Stimulated activated naive CD8-positive, alpha-beta T cell treated with anti-CD3 and anti-CD28 coated beads, Interleukin-15, amount 100 ng/mL, for 72 hours (primary cell): ENCODE results near the gene KANK2.
A peak's percentile ranks its signal among the peaks of the same experiment; 100 is the strongest.

Experiments
- ATAC-seq: fragments of 150-1000 bp; cut with Tn5 transposase; 2 replicates; pipeline ENCODE4 v1.10.0; 2021; ENCODE audit warnings: mild to moderate bottlenecking, moderate library complexity
- DNase-seq, 2 donors: peaks; one replicate each; pipeline ENCODE4 v3.0.0; 2021 to 2022
- H3K27ac Mint-ChIP-seq, 2 donors: one replicate each; pipeline ENCODE4 v1.8.0; 2022; ENCODE audit warnings: mild to moderate bottlenecking in 2 of 2, mixed read lengths in 2 of 2, moderate library complexity in 2 of 2
- H3K27me3 Mint-ChIP-seq: one replicate; pipeline ENCODE4 v1.8.0; 2022; ENCODE audit warnings: mixed read lengths
- H3K4me1 Mint-ChIP-seq: one replicate; pipeline ENCODE4 v1.8.0; 2022; ENCODE audit warnings: mild to moderate bottlenecking, mixed read lengths
- H3K4me3 Mint-ChIP-seq, 2 donors: one replicate each; pipeline ENCODE4 v1.8.0; 2022; ENCODE audit warnings: mild to moderate bottlenecking in 2 of 2, mixed read lengths in 2 of 2, moderate library complexity in 1 of 2
- H3K9me3 Mint-ChIP-seq, 2 donors: one replicate each; pipeline ENCODE4 v1.8.0; 2022; ENCODE audit warnings: mixed read lengths in 2 of 2

KANK2 gene

GRCh38 chr19:11197291-11198174, at the start of gene KANK2:
KANK2 (minus strand) TSS chr19:11197545; CDS start chr19:11194511, 3,034 bp downstream.
- Mint-ChIP-seq H3K9me3 (no peaks in the 10 kb centered on the region), H3K27ac (no peak within 1 kb of the TSS), H3K4me3 (peak within 1 kb of the TSS; percentile 73 to 79), H3K27me3 (peaks cover 24% of the 10 kb centered on the region), H3K4me1 (peaks cover 23% of the 10 kb centered on the region)
- ATAC-seq (peak; percentile 88), DNase-seq (peak; percentile 73 to 84)

GRCh38 chr19:11246941-11247340, 49.6 kb upstream of the KANK2 start:
- H3K27me3 Mint-ChIP-seq: peaks cover 42% of the 10 kb centered on the region
- H3K4me3 Mint-ChIP-seq: no peak overlapping the region
- peaks cover 11% of the 10 kb centered on the region for H3K4me1 Mint-ChIP-seq
- DNase-seq: no peak
- no peak for ATAC-seq
- H3K27ac Mint-ChIP-seq: no peak overlapping the region
- no peaks in the 10 kb centered on the region for H3K9me3 Mint-ChIP-seq

- Mint-ChIP-seq H3K4me3 (no peak overlapping the region), H3K27me3 (peaks cover 53% of the 10 kb centered on the region), H3K27ac (no peak overlapping the region), H3K9me3 (no peaks in the 10 kb centered on the region), H3K4me1 (peaks cover 11% of the 10 kb centered on the region)
- DNase-seq (no peak), ATAC-seq (no peak)
Measured at GRCh38 chr19:11244846-11245589, 47.7 kb upstream of the KANK2 start.

- H3K4me3 Mint-ChIP-seq: peak overlapping the region in 1 of 2 donors; percentile 63
Measured at GRCh38 chr19:11243798-11244169, 46.4 kb upstream of the KANK2 start.

GRCh38 chr19:11242864-11243797, 45.8 kb upstream of the KANK2 start:
- peaks cover 53% of the 10 kb centered on the region for H3K27me3 Mint-ChIP-seq
- ATAC-seq: peak; percentile 88
- H3K27ac Mint-ChIP-seq: no peak overlapping the region
- peak; percentile 74 to 85 for DNase-seq
- peak overlapping the region in 1 of 2 donors; percentile 63 for H3K4me3 Mint-ChIP-seq
- H3K9me3 Mint-ChIP-seq: peaks cover 0 to 10% of the 10 kb centered on the region in 2 donors
- peaks cover 11% of the 10 kb centered on the region for H3K4me1 Mint-ChIP-seq

More at GRCh38 chr19:11243798-11244169, 46.4 kb upstream of the KANK2 start:
- Mint-ChIP-seq H3K27me3 (peaks cover 53% of the 10 kb centered on the region), H3K9me3 (peaks cover 0 to 3% of the 10 kb centered on the region in 2 donors), H3K27ac (no peak overlapping the region), H3K4me1 (peaks cover 11% of the 10 kb centered on the region)
- DNase-seq (no peak), ATAC-seq (no peak)

- Mint-ChIP-seq H3K27ac (no peak overlapping the region), H3K9me3 (peaks cover 0 to 14% of the 10 kb centered on the region in 2 donors), H3K4me3 (no peak overlapping the region), H3K4me1 (peaks cover 11% of the 10 kb centered on the region), H3K27me3 (peaks cover 52% of the 10 kb centered on the region)
- DNase-seq (no peak), ATAC-seq (no peak)
Measured at GRCh38 chr19:11242025-11242424, 44.7 kb upstream of the KANK2 start.

GRCh38 chr19:11240008-11240444, 42.7 kb upstream of the KANK2 start:
- Mint-ChIP-seq H3K4me3 (no peak overlapping the region), H3K27me3 (peaks cover 34% of the 10 kb centered on the region), H3K4me1 (peaks cover 11% of the 10 kb centered on the region), H3K9me3 (peaks cover 0 to 14% of the 10 kb centered on the region in 2 donors), H3K27ac (no peak overlapping the region)
- DNase-seq (no peak), ATAC-seq (no peak)

GRCh38 chr19:11239377-11240000, 42.1 kb upstream of the KANK2 start, which contains the start of gene ANGPTL8:
ANGPTL8 (plus strand) TSS chr19:11239619; CDS start chr19:11239638, 19 bp downstream.
- peaks cover 0 to 14% of the 10 kb centered on the region in 2 donors for H3K9me3 Mint-ChIP-seq
- ATAC-seq (no peak), DNase-seq (no peak)
- no peak within 1 kb of the TSS for H3K4me3 Mint-ChIP-seq
- H3K27me3 Mint-ChIP-seq: peaks cover 33% of the 10 kb centered on the region
- peaks cover 11% of the 10 kb centered on the region for H3K4me1 Mint-ChIP-seq
- H3K27ac Mint-ChIP-seq: no peak within 1 kb of the TSS

GRCh38 chr19:11238781-11239376, 41.5 kb upstream of the KANK2 start:
- Mint-ChIP-seq H3K4me1 (peaks cover 10% of the 10 kb centered on the region), H3K27ac (no peak overlapping the region), H3K27me3 (peaks cover 30% of the 10 kb centered on the region), H3K9me3 (peaks cover 0 to 14% of the 10 kb centered on the region in 2 donors), H3K4me3 (no peak overlapping the region)
- DNase-seq: no peak
- no peak for ATAC-seq

GRCh38 chr19:11238041-11238440, 40.7 kb upstream of the KANK2 start:
- H3K9me3 Mint-ChIP-seq: peaks cover 0 to 14% of the 10 kb centered on the region in 2 donors
- ATAC-seq (no peak), DNase-seq (no peak)
- no peak overlapping the region for H3K27ac Mint-ChIP-seq
- peaks cover 22% of the 10 kb centered on the region for H3K27me3 Mint-ChIP-seq
- peaks cover 2% of the 10 kb centered on the region for H3K4me1 Mint-ChIP-seq
- H3K4me3 Mint-ChIP-seq: no peak overlapping the region

- no peak for DNase-seq
- H3K9me3 Mint-ChIP-seq: peaks cover 0 to 14% of the 10 kb centered on the region in 2 donors
- H3K27ac Mint-ChIP-seq: no peak overlapping the region
- no peak overlapping the region for H3K4me3 Mint-ChIP-seq
- H3K4me1 Mint-ChIP-seq: no peaks in the 10 kb centered on the region
- no peak for ATAC-seq
- H3K27me3 Mint-ChIP-seq: peaks cover 14% of the 10 kb centered on the region
Measured at GRCh38 chr19:11237321-11237720, 40.0 kb upstream of the KANK2 start.

GRCh38 chr19:11236324-11237301, 39.3 kb upstream of the KANK2 start:
- Mint-ChIP-seq H3K27me3 (peaks cover 7% of the 10 kb centered on the region), H3K4me1 (no peaks in the 10 kb centered on the region), H3K27ac (no peak overlapping the region), H3K4me3 (no peak overlapping the region), H3K9me3 (peaks cover 0 to 14% of the 10 kb centered on the region in 2 donors)
- DNase-seq: no peak
- no peak for ATAC-seq

GRCh38 chr19:11234486-11235075, 37.2 kb upstream of the KANK2 start:
- no peak overlapping the region for H3K4me3 Mint-ChIP-seq
- no peak for DNase-seq
- ATAC-seq: no peak
- H3K27ac Mint-ChIP-seq: no peak overlapping the region
- peaks cover 0 to 14% of the 10 kb centered on the region in 2 donors for H3K9me3 Mint-ChIP-seq
- H3K4me1 Mint-ChIP-seq: no peaks in the 10 kb centered on the region
- no peaks in the 10 kb centered on the region for H3K27me3 Mint-ChIP-seq
